Loucy (cell line): Measurements from ENCODE around the gene ST6GALNAC1.
A peak's percentile ranks its signal among the peaks of the same experiment; 100 is the strongest.
"Not testable (repeated sequence)": the region's sequence is repeated elsewhere in the genome, so short reads cannot be mapped to it uniquely, and the experiment has no call there.

Experiments used
- H2AFZ ChIP-seq: fragments of 200-600 bp; sonication (generic); 2 replicates; pipeline ENCODE4 v1.6.0; 2016; ENCODE audit warnings: antibody characterized with exemption, mild to moderate bottlenecking, low read length, moderate library complexity
- H3F3A ChIP-seq: fragments of 200-600 bp; 2 replicates; pipeline ENCODE4 v1.6.0; 2016; ENCODE audit warnings: antibody characterized with exemption, low read depth, mild to moderate bottlenecking
- H3K27me3 ChIP-seq: fragments of 200-600 bp; sonication (generic); 2 replicates; pipeline ENCODE4 v1.6.1; 2014; ENCODE audit warnings: low read length, mild to moderate bottlenecking; ENCODE audit not compliant: insufficient read depth, poor library complexity, severe bottlenecking
- H3K36me3 ChIP-seq: fragments of 200-600 bp; sonication (generic); 2 replicates; pipeline ENCODE4 v1.6.1; 2016; ENCODE audit warnings: low read length; ENCODE audit not compliant: insufficient read depth
- H3K4me1 ChIP-seq: fragments of 200-600 bp; sonication (generic); 2 replicates; pipeline ENCODE4 v1.5.1; 2014; ENCODE audit warnings: low read length, mild to moderate bottlenecking; ENCODE audit not compliant: insufficient read depth, poor library complexity, severe bottlenecking
- H3K4me2 ChIP-seq: fragments of 200-600 bp; sonication (generic); 2 replicates; pipeline ENCODE4 v1.6.0; 2014; ENCODE audit warnings: antibody characterized with exemption, low read length, low read depth, mild to moderate bottlenecking; ENCODE audit not compliant: poor library complexity, severe bottlenecking
- H3K4me3 ChIP-seq: fragments of 200-600 bp; sonication (generic); 2 replicates; pipeline ENCODE4 v1.5.1; 2014; ENCODE audit warnings: low read length, mild to moderate bottlenecking, mixed read lengths; ENCODE audit not compliant: poor library complexity, severe bottlenecking
- H3K79me2 ChIP-seq: fragments of 200-600 bp; sonication (generic); 2 replicates; pipeline ENCODE4 v1.6.1; 2014; ENCODE audit warnings: low read length; ENCODE audit not compliant: insufficient read depth
- H3K9ac ChIP-seq: fragments of 200-600 bp; sonication (generic); 2 replicates; pipeline ENCODE4 v1.6.0; 2014; ENCODE audit warnings: mild to moderate bottlenecking, low read depth, low read length, moderate library complexity; ENCODE audit not compliant: poor library complexity, severe bottlenecking
- H3K9me2 ChIP-seq: fragments of 200-600 bp; sonication (generic); replicated peaks from 2 replicates; pipeline ENCODE4 v1.6.1; 2016; ENCODE audit warnings: low read depth, low read length, mixed read lengths
- H3K9me3 ChIP-seq: fragments of 200-600 bp; sonication (generic); 2 replicates; pipeline ENCODE4 v1.6.1; 2014; ENCODE audit warnings: mild to moderate bottlenecking, antibody characterized with exemption, low read length, low read depth; ENCODE audit not compliant: insufficient read depth
- H4K20me1 ChIP-seq: fragments of 200-600 bp; sonication (generic); 2 replicates; pipeline ENCODE4 v1.6.0; 2014; ENCODE audit warnings: antibody characterized with exemption, low read length, mild to moderate bottlenecking; ENCODE audit not compliant: insufficient read depth, poor library complexity, severe bottlenecking
- CTCF ChIP-seq: fragments of 200-600 bp; sonication (generic); conservative IDR thresholded peaks from 2 replicates; pipeline ENCODE4 v1.5.1; 2014; ENCODE audit warnings: mild to moderate bottlenecking, antibody characterized with exemption, low read length
- EZH2phosphoT487 ChIP-seq: fragments of 200-600 bp; IDR thresholded peaks from 2 replicates; pipeline ENCODE4 v1.6.1; 2018; ENCODE audit warnings: antibody characterized with exemption, mild to moderate bottlenecking, moderate library complexity, borderline replicate concordance

The ST6GALNAC1 gene

GRCh38 chr17:76614912-76615617 lies 28.5 kb downstream of the ST6GALNAC1 start:
- Histone ChIP-seq H3K27me3 (no peaks in the 10 kb centered on the region), H3K4me1 (peaks cover 11% of the 10 kb centered on the region), H3K4me3 (no peak overlapping the region), H3K79me2 (no peaks in the 10 kb centered on the region), H4K20me1 (no peaks in the 10 kb centered on the region), H3K9ac (no peak overlapping the region), H3F3A (0 out of 2 replicates have a peak, but pooled peaks cover 5% of the 10 kb centered on the region), H2AFZ (no peak overlapping the region), H3K4me2 (no peak overlapping the region), H3K9me3 (no peaks in the 10 kb centered on the region), H3K9me2 (no peaks in the 10 kb centered on the region), H3K36me3 (no peaks in the 10 kb centered on the region)
- no peak for TF ChIP-seq CTCF
- TF ChIP-seq EZH2phosphoT487: no peak

- not testable (repeated sequence) for H3K36me3 ChIP-seq, H4K20me1 ChIP-seq, H3F3A ChIP-seq, H3K79me2 ChIP-seq, H3K9me2 ChIP-seq, H3K4me3 ChIP-seq, H3K9me3 ChIP-seq, H3K27me3 ChIP-seq
- Histone ChIP-seq H3K9ac (peak overlapping the region; percentile 5), H3K4me2 (peak overlapping the region; percentile 2), H2AFZ (peak overlapping the region; percentile 35; the same call in 1 of the 2 replicates), H3K4me1 (peaks cover 11% of the 10 kb centered on the region)
Observed at GRCh38 chr17:76614064-76614759, 29.3 kb downstream of the ST6GALNAC1 start.

- no peak overlapping the region for H3K4me3 ChIP-seq
- no peaks in the 10 kb centered on the region for H3K9me3 ChIP-seq
- peaks cover 11% of the 10 kb centered on the region for H3K4me1 ChIP-seq
- 0 out of 2 replicates have a peak, but pooled peaks cover 5% of the 10 kb centered on the region for H3F3A ChIP-seq
- no peaks in the 10 kb centered on the region for H3K9me2 ChIP-seq
- no peaks in the 10 kb centered on the region for H3K36me3 ChIP-seq
- peak overlapping the region; percentile 5 for H3K9ac ChIP-seq
- TF ChIP-seq EZH2phosphoT487 (no peak), CTCF (no peak)
- H3K79me2 ChIP-seq: no peaks in the 10 kb centered on the region
- H3K4me2 ChIP-seq: peak overlapping the region; percentile 2
- H3K27me3 ChIP-seq: no peaks in the 10 kb centered on the region
- peak overlapping the region; percentile 35; the same call in 1 of the 2 replicates for H2AFZ ChIP-seq
- H4K20me1 ChIP-seq: no peaks in the 10 kb centered on the region
Observed at GRCh38 chr17:76612977-76613851, 30.3 kb downstream of the ST6GALNAC1 start.
